NCI-H446 (cell line): ENCODE results near the gene CASKIN2.
A peak's percentile ranks its signal among the peaks of the same experiment; 100 is the strongest.
"Not testable (repeated sequence)": the region's sequence is repeated elsewhere in the genome, so short reads cannot be mapped to it uniquely, and the experiment has no call there.

Source experiments
- DNase-seq, 2 experiments: peaks; one replicate each; lab custom pipeline; 2025; lab: John Stamatoyannopoulos, UW

The CASKIN2 gene

GRCh38 chr17:75472119-75472518 is 43.2 kb downstream of the CASKIN2 start:
- no peak for DNase-seq

GRCh38 chr17:75471207-75471606 is 44.1 kb downstream of the CASKIN2 start:
- no peak for DNase-seq

GRCh38 chr17:75468779-75469373 is 46.5 kb downstream of the CASKIN2 start:
- DNase-seq: peak in 1 of 2 experiments; percentile 43

- DNase-seq: peak; percentile 69 to 88
These were observed 47.0 kb downstream of the CASKIN2 start for GRCh38 chr17:75468291-75468754.

GRCh38 chr17:75465039-75465438 is 50.3 kb downstream of the CASKIN2 start:
- no peak for DNase-seq

- DNase-seq: peak in 1 of 2 experiments; percentile 43
These were observed 51.7 kb downstream of the CASKIN2 start for GRCh38 chr17:75463603-75464002.

GRCh38 chr17:75460295-75460694 is 55.0 kb downstream of the CASKIN2 start:
- DNase-seq: no peak

- no peak for DNase-seq
These were observed 55.6 kb downstream of the CASKIN2 start for GRCh38 chr17:75459590-75460267.

- no peak for DNase-seq
These were observed 56.1 kb downstream of the CASKIN2 start for GRCh38 chr17:75459246-75459589.

GRCh38 chr17:75457047-75457654 is 58.2 kb downstream of the CASKIN2 start:
- DNase-seq: peak; percentile 21 to 62

- DNase-seq: peak; percentile 97 to 99
These were observed 58.8 kb downstream of the CASKIN2 start, which contains the start of gene TMEM94 for GRCh38 chr17:75456417-75457046. Gene TMEM94, plus strand, starts transcription at chr17:75456635. Its CDS starts 15,271 bp downstream, at chr17:75471906.

- no peak for DNase-seq
These were observed 59.3 kb downstream of the CASKIN2 start for GRCh38 chr17:75456039-75456416.

GRCh38 chr17:75454672-75455071 is 60.7 kb downstream of the CASKIN2 start:
- DNase-seq: not testable (repeated sequence)

- DNase-seq: no peak
These were observed 61.1 kb downstream of the CASKIN2 start for GRCh38 chr17:75454193-75454592.

GRCh38 chr17:75450270-75450669 is 65.1 kb downstream of the CASKIN2 start:
- DNase-seq: no peak
